HG02973 (cell line): Measurements from ENCODE around the gene COLEC12.

Experiments used
- ATAC-seq: cut with Tn5 transposase; IDR thresholded peaks from one replicate; pipeline ENCODE4 v1.9.1; 2021; ENCODE audit warnings: moderate library complexity; ENCODE audit not compliant: unreplicated experiment

COLEC12 gene

GRCh38 chr18:476251-476664 lies 24.2 kb downstream of the COLEC12 start:
- no peak for ATAC-seq

GRCh38 chr18:475202-476031 lies 25.1 kb downstream of the COLEC12 start:
- no peak for ATAC-seq

GRCh38 chr18:474416-474815 lies 26.1 kb downstream of the COLEC12 start:
- ATAC-seq: no peak

GRCh38 chr18:473802-474201 lies 26.7 kb downstream of the COLEC12 start:
- no peak for ATAC-seq

GRCh38 chr18:471716-472115 lies 28.8 kb downstream of the COLEC12 start:
- ATAC-seq: no peak

- no peak for ATAC-seq
Measured at GRCh38 chr18:470661-471501, 29.6 kb downstream of the COLEC12 start.

- no peak for ATAC-seq
Measured at GRCh38 chr18:468955-469790, 31.3 kb downstream of the COLEC12 start.

GRCh38 chr18:463827-464541 lies 36.5 kb downstream of the COLEC12 start:
- ATAC-seq: no peak

- no peak for ATAC-seq
Measured at GRCh38 chr18:463403-463802, 37.1 kb downstream of the COLEC12 start.

GRCh38 chr18:461762-462161 lies 38.7 kb downstream of the COLEC12 start:
- no peak for ATAC-seq

GRCh38 chr18:460791-461190 lies 39.7 kb downstream of the COLEC12 start:
- ATAC-seq: no peak

- no peak for ATAC-seq
Measured at GRCh38 chr18:459814-460593, 40.5 kb downstream of the COLEC12 start.

GRCh38 chr18:457521-458412 lies 42.7 kb downstream of the COLEC12 start:
- no peak for ATAC-seq

GRCh38 chr18:457140-457519 lies 43.4 kb downstream of the COLEC12 start:
- no peak for ATAC-seq

- no peak for ATAC-seq
Measured at GRCh38 chr18:456361-457139, 44.0 kb downstream of the COLEC12 start.

GRCh38 chr18:453400-453799 lies 47.1 kb downstream of the COLEC12 start:
- ATAC-seq: no peak

GRCh38 chr18:452816-453215 lies 47.7 kb downstream of the COLEC12 start:
- ATAC-seq: no peak

- ATAC-seq: no peak
Measured at GRCh38 chr18:449374-449773, 51.1 kb downstream of the COLEC12 start.
